ENCODE data around the gene ALG9.

GRCh38 chr11:111908639-111909305 lies 37.4 kb upstream of the ALG9 start:
- TF ChIP-seq, protein P1, sequence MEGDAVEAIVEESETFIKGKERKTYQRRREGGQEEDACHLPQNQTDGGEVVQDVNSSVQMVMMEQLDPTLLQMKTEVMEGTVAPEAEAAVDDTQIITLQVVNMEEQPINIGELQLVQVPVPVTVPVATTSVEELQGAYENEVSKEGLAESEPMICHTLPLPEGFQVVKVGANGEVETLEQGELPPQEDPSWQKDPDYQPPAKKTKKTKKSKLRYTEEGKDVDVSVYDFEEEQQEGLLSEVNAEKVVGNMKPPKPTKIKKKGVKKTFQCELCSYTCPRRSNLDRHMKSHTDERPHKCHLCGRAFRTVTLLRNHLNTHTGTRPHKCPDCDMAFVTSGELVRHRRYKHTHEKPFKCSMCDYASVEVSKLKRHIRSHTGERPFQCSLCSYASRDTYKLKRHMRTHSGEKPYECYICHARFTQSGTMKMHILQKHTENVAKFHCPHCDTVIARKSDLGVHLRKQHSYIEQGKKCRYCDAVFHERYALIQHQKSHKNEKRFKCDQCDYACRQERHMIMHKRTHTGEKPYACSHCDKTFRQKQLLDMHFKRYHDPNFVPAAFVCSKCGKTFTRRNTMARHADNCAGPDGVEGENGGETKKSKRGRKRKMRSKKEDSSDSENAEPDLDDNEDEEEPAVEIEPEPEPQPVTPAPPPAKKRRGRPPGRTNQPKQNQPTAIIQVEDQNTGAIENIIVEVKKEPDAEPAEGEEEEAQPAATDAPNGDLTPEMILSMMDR (IDR thresholded peaks at IDR 0.05; ENCODE audit: extremely low read depth in 1 of 2, insufficient read depth in 1 of 2, low read depth in 1 of 2, low read length in 2 of 2) = no peak
- TF ChIP-seq JUN (IDR thresholded peaks at IDR 0.05; ENCODE audit: borderline replicate concordance, insufficient read depth, insufficient read length, low read depth) (no peak), POLR2A (IDR thresholded peaks at IDR 0.05; ENCODE audit: low read depth, low read length) (no peak), EZH2 (IDR thresholded peaks at IDR 0.05; ENCODE audit: borderline replicate concordance, low read depth, low read length, severe bottlenecking) (no peak), POLR2AphosphoS5 (IDR thresholded peaks at IDR 0.05; ENCODE audit: insufficient read depth, low read depth, low read length) (no peak)

All from endothelial cell of umbilical vein (primary cell).